Omental fat pad (tissue), 4 donors: ENCODE results near the gene AKT1S1. TPM values are rescaled to one million over a fixed set of nuclear protein-coding genes. Genes with fewer than 3 reads are reported as not detected.

Source experiments
- ATAC-seq: fragments of 150-250 bp; one replicate; pipeline ENCODE4 v1.9.1; 2016; ENCODE audit warnings: mild to moderate bottlenecking, moderate library complexity; ENCODE audit not compliant: low FRiP score
- DNase-seq: peaks from one replicate; pipeline ENCODE4 v3.0.0-alpha.2; 2019; ENCODE audit warnings: low spot score
- total RNA-seq, 4 donors: library from RNA; depleted of rRNA; stranded (reverse); fragments of >200 nt; gene quantifications; one replicate each; pipeline ENCODE4 v1.1.0, GENCODE V29; 2016
- TF ChIP-seq, protein P1 (sequence below), 3 donors: fragments of 450-650 bp; IDR thresholded peaks; one replicate each; pipeline ENCODE4 v1.5.1; 2016 to 2017; ENCODE audit warnings: antibody characterized with exemption in 3 of 3, mild to moderate bottlenecking in 3 of 3, moderate library complexity in 2 of 3

AKT1S1 gene
- total RNA-seq, 4 donors from 2014 or later = 12.2 to 18.3 (median 14.7) TPM

DNA sequence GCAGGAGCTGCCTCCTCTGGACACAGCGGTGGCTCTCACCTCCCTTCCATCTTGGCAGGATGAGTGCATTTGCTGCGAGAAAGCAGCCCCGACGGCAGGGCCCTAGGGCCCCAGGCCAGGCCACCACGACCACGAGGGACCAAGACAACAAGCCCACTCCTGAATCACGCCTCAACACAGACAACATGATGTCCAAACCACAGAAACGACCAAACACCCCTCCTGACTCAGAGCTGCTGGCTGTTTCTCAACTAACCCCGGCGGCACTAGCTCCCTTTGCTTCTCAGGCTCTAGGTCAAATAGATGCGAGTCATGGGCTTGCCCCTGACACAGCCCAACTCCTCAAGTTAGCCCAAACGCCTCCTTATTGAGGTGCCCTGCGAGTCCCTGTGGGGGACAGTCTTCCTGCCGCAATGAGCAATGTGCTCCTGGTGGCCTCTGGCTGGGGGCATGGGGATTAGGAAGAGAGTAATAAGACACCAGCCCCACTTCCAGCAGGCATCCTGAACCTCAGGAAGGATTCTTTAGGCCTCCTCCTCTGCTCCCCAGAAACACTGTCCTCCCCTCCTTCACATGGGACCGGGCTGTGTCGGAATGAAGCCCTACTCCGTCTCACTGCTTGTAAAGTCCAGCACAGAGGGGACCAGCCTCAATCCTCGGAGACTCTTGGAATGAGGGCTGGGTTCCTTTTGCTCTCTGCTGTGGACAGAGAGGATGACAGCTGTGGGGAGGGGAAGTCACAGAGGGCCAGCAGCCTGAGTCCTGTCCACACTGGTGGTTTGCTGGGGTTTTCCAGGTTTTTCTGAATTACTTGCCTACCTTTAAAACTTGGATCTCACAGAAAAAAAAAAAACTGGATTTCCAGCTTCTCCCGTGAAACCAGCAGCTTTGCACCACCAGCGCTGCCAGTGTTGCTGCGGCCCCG is 45.0 kb upstream of the AKT1S1 start:
- TF ChIP-seq, protein P1, sequence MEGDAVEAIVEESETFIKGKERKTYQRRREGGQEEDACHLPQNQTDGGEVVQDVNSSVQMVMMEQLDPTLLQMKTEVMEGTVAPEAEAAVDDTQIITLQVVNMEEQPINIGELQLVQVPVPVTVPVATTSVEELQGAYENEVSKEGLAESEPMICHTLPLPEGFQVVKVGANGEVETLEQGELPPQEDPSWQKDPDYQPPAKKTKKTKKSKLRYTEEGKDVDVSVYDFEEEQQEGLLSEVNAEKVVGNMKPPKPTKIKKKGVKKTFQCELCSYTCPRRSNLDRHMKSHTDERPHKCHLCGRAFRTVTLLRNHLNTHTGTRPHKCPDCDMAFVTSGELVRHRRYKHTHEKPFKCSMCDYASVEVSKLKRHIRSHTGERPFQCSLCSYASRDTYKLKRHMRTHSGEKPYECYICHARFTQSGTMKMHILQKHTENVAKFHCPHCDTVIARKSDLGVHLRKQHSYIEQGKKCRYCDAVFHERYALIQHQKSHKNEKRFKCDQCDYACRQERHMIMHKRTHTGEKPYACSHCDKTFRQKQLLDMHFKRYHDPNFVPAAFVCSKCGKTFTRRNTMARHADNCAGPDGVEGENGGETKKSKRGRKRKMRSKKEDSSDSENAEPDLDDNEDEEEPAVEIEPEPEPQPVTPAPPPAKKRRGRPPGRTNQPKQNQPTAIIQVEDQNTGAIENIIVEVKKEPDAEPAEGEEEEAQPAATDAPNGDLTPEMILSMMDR (IDR thresholded peaks at IDR 0.05) = no peak
- no peak for ATAC-seq
- DNase-seq = no peak

DNA sequence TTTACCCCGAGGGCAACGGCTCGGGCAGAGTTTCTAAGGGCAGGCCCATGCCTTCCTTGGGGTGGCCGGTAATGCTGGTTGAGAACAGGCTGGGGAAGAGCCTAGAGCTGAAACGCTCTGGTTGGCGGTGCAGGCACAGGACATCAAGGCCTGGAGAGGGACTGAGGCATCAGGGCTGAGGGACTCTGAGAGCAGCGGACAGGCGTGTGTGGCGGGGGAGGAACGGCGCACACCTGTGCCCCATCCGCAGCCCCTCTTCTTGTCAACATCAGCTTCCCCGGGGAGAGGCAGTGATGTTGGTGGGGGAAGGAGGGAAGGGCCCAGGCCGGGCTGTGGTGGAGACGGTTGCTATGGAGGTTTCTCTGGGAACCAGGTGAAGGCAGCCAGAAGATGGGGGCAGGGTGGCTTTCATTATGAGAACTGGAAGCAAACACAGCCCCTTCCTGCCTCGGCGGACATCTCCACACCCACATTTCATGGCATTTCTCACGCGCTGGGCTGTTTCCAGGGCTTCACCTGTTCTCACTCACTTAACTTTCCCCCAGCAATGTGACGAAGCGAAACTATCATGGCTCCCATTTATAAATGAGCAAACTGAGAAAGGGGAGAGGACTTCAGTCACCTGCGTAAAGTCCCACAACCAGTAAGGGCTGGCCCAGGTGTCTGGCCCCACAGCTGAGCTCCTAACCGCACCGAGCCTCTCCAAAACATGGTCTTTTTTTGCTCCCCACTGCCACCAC is 43.6 kb upstream of the AKT1S1 start:
- TF ChIP-seq, protein P1 (IDR thresholded peaks at IDR 0.05) = no peak
- ATAC-seq (no peak), DNase-seq (no peak)

DNA sequence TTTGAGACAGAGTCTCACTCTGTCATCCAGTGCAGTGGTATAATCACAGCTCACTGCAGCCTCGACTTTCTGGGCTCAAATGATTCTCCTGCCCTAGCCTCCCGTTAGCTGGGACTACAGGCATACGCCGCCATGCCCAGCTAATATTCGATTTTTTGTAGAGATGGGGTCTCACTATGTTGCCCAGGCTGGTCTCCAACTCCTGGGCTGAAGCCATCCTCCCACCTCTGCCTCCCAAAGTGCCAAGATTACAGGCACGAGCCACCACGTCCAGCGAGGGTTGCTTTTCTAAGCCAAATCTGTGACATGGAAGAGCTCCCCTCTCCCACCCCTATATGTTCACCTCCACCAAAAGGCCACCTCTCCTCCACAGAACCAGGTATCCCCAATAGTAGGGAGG is 40.9 kb upstream of the AKT1S1 start:
- DNase-seq (no peak), ATAC-seq (no peak)
- TF ChIP-seq, protein P1 (IDR thresholded peaks at IDR 0.05) = no peak

DNA sequence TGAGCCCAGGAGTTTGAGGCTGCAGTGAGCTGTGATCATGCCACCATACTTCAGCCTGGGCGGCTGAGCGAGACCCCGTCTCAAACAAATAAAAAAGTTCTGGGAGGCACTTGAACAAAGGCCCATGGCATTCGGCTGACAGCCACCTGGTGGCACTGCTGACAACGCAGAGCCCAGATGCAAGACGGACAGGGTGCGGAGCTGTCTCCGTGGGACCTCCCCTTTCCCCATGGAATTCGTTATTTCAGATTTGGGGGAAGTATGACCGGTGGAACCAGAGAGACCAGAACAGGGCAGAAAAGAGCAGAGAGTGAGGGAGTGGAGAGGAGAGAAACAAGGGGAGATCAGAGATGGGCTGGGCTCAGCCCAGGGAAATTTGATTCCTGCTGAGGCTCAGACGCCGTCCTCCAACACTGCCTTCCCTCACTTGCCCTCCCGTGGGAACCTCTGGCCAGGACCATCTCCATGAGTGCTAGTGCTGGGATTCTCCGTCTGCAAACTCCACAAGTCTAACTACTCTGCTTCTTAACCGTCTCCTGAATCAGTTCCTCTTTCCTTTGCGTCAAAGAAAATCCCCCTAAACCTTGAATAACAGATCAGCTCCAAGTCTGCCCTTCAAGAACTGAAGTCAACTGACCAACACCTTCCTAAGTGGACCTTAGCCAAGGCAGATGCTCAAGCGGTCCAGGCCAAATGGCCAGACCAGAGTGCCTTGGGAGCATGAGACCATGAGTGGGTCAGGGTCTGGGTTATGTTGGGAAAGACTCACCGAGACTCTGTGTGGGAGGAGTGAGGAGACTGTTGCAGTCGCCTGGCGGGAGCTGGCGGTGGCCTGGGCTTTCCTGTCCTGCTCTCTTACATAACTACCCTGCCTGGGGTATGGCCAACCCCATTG is 39.9 kb upstream of the AKT1S1 start:
- ATAC-seq = no peak
- TF ChIP-seq, protein P1 (IDR thresholded peaks at IDR 0.05) = no peak
- DNase-seq = no peak

DNA sequence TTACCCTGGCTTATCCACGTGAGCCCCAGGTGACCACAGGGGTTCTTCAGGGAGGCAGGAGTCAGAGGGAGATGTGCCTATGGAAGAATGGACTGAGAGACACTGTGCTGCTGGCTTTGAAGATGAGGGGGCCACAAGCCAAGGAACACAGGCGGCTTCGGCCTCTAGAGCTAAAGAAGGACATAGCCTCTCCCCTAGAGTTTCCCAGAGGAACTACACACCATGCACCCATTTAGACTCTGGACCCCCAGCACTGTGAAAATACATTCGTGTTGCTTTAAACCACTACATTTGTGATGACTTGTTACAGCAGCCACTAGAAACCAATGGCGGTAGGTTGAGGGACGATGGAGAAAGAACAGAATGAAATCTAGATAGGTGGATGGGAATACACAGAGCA is 38.1 kb upstream of the AKT1S1 start:
- TF ChIP-seq, protein P1 (IDR thresholded peaks at IDR 0.05) = no peak
- no peak for DNase-seq
- no peak for ATAC-seq

DNA sequence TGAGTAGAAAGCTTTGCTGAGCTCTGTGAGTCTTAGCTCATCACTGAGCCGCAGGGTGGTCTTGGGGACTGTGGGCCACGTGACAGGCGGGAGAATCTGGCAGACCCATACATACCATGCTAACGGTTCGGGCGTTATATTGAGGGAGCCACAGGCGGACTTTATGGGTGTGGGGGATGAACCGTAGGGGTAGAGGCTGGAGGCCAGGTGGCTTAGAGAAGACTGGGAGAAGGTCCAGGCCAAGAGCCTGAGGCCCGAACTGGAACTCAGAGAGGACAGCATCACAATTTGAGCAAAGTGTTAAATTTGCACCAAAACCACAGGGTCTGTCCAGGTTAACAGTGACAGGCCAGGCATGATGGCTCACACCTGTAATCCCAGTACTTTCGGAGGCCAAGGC is 36.6 kb upstream of the AKT1S1 start:
- TF ChIP-seq, protein P1 (IDR thresholded peaks at IDR 0.05) = no peak
- ATAC-seq = no peak

More for the DNA sequence above, 36.6 kb upstream of the AKT1S1 start:
- no peak for DNase-seq
